Loucy (cell line): ENCODE results near the gene CIART.

ENCODE experiments used
- CTCF ChIP-seq: fragments of 200-600 bp; sonication (generic); conservative IDR thresholded peaks from 2 replicates; pipeline ENCODE4 v1.5.1; 2014; ENCODE audit warnings: mild to moderate bottlenecking, antibody characterized with exemption, low read length
- EZH2phosphoT487 ChIP-seq: fragments of 200-600 bp; IDR thresholded peaks from 2 replicates; pipeline ENCODE4 v1.6.1; 2018; ENCODE audit warnings: antibody characterized with exemption, mild to moderate bottlenecking, moderate library complexity, borderline replicate concordance

GRCh38 chr1:150299716-150300115 is 17.4 kb downstream of the CIART start:
- no peak for TF ChIP-seq CTCF
- TF ChIP-seq EZH2phosphoT487, result no peak
